ENCODE results near the gene ATG7.
"Not testable (repeated sequence)": the region's sequence is repeated elsewhere in the genome, so short reads cannot be mapped to it uniquely, and the experiment has no call there.

ATG7 gene

DNA sequence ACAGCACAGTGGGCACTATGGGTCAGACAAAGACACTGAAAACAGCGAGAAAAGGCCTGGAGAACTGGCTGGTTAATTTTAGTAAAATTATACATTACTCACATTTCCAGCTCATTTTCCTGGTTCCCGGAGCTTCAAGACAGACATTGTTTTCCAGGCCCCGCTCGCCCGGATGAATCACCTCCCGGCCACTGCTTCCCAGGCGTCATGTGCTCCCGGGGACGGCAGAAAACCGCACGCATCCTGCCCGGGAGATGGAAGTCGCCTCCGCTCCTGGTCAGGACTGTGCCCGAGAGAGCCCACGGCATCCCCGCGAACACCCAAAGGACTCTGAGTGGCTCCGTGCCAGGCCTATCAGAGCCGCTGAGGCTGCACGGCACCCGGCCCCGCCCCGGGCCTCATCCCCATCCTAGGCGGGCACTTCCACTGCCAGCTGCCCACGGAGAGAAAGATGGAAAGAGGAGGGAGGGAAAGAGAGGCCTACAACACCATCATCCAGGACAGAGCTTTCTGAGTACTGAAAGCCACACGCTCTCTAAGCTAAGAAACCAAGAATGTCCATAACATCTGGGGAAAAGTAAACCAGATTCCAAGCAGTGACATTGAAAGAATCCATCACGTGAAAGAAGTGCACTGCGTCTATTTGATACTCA lies 296.4 kb downstream of the ATG7 start:
- peak; percentile 68 for DNase-seq (ENCODE audit: low spot score)

DNA sequence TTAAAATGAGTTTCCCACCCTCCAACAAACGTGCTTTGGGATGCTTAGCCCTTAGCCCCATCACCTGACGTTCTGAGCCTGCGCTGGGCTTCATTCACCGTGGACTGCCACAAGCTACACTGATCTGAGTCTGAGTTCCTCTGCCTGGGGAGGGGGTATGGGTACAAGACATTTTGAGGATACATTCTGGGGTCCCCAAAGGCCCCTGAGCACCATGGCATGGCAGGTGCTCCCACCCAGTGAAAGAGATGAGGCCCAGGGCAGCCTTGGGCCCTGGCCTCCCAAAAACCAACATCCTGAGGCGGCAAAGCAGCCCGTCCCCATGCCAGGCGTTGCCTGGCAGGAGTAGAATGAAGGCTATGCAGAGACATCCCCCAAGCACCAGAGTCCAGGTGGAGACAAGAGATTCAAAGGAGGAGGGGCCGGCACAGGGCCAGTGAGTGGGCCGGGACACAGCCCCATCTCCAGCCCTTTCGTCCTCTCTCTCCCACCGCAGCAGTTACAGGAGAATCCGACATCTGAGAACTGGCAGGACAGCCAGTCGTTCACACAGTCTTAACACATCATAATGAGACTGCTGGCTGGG lies 297.1 kb downstream of the ATG7 start:
- DNase-seq (ENCODE audit: low spot score), result no peak

DNA sequence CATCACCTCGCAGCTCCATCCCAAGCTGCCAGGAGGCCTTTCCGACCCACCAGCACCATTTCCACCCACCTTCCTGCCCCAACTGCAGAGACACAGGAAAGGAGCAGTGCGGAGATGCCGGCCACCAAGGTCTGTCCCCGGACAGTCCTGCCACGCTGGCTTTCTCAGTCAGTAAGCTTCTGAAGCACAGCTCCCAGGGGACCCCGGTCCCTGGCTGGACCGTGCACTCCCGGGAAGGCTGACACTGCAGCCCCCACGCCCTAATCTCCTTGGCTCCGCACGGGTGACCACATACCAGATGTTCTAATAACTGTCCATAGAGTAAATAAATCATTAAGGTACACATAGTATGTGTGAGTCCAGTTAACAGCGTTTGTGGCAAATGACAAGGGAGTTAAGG lies 298.1 kb downstream of the ATG7 start:
- DNase-seq (ENCODE audit: low spot score), result no peak

DNA sequence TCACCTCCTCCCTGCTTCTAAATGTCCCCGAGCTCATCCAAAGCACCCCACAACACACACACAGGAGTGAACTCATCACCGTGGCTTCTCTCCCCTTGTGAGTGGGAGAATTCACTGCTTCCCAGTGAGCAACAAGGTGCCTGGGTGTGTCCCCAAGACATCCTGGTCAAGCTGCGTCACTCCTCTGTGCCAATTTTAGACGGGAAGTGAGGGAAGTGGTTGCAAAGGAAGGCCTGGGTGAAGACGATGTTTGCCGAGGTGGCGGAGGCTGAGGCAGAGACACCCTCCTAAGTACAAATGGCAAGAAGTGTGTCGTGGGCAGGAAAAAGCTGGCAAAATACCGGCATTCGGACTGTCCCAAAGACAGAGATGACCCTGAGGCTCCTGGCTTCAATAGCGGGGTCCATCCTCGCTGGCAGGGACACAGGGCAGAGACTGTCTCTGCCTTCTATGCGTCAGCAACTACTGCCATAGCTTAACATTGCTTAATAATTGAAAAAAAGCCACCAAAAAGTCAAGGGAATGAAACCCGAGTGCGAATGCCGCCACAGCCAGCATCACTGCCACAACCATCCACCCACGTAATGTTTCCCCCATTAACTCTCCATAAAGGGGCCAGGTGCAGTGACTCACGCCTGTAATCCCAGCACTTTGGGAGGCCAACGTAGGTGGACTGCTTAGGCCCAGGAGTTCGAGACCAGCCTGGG lies 298.7 kb downstream of the ATG7 start:
- DNase-seq (ENCODE audit: low spot score), result no peak

DNA sequence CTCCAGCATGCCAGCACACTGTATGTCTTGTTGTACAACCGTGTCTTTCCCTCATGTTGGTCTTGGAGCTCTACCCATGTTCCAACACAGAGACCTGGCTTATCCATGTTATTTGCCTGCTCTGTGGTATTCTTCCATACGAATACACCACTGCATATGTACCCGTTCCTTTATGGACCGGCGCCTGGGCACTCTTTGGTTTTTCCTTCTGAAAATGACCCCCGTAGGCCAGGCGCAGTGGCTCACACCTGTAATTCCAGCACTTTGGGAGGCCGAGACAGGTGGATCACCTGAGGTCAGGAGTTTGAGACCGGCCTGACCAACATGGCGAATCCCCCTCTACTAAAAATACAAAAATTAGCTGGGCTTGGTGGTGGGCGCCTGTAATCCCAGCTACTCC lies 300.5 kb downstream of the ATG7 start:
- not testable (repeated sequence) for DNase-seq (ENCODE audit: low spot score)

DNA sequence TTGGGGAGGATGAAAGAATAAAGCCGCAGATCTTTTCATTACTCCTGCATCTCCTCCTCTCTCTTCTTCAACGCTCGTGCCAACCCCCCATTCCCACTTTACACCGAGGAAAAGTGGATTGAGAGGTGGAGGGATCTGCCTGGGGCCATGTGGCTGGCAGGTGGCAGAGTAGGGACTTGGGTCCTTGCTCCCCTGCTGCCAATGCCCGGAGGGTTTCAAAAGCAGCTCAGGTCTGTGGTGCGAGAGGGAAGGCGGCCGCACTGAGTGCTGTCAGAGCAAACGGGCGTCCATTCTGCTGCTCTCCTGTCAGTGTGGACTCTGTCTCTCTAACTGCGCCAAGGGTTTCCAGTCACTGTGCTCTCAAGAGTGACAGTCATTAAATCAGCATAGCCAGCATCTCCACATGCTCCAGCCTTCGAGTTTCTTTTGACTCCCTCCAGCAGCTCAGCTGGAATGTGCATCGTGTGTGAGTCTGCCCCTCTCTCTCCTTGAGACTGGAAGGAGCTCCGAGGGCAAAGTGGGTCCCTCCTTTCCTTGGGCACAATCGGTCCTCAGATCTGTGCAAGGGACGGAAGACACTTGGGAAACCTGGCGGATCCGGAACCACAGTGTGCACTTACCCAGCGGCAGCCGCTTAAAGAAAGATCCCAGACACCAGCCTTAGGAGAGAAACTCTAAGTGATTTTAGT lies 302.9 kb downstream of the ATG7 start:
- no peak for DNase-seq (ENCODE audit: low spot score)

DNA sequence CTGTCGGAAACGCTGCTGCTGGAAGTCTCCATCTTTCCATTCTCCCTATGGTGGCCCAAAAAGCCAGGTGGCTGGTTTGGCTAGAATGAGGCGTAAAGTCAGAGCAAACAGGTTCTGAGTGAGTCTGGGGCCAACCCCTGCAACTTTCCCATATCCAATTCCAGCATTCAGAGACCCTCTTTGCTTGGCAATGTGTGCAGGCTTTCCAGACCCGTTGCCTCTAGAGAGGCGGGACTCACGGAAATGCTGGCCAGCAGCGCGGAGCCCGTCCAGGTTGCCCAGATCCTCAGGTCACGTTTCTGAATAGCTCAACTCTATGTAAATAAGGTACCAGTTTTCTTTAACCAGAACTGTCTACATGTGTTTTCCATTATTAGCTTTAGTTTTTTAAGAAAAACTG lies 303.5 kb downstream of the ATG7 start:
- DNase-seq (ENCODE audit: low spot score), result no peak

DNA sequence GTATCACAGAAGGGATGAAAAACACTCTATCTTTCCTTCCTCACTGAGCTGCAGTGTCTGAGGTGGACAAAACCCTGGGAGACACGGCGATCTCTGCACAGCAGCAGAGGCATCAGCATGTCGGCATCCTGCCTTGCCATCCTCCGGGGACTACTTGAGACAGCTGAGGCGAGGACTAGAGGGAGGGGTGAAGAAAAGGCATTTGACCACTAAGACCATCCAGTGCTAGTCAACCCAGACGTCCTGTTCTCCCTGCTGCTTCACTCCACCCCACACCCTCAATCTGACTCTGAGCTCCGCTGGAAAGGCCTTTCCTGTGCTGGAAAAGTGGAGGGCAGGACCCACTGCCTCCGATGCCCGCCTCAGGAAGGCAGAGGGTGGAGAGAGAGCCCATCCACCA lies 304.3 kb downstream of the ATG7 start:
- no peak for DNase-seq (ENCODE audit: low spot score)

DNA sequence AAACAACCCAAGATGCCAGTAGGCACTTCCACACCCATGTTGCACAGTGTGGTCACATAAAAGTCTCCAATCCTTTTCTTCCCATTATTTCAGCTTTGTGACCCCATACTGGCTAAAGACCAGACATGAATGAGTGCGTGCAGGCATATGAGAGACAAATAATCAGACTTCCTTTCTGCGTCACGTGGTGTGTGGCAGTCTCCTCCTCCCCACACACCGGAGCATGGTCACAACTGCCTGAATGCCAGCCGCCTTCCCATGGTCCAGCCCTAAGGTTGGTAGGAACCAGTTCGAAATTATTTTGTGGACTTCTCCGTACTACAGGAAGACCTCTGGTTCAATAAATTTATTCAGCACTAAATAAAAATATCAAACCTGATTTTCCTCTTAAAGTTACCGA lies 306.0 kb downstream of the ATG7 start:
- DNase-seq (ENCODE audit: low spot score), result no peak

DNA sequence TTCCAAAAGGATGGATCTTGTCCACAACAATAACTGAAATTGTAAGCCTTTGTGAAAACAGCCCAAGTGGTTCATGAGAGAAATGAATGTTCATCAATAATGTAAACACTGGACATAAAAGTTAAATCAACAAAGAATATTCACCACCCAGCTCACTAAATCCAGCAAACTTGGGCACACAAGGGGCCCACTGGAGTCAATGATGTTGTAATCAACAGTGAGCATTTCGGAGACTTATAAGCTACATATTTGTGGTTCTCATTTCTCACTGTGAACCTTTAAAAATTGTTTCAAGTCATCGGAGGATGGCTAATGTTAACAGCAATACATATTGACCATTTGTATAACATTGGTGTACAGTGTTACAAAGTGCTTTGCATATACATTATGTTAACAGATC lies 308.4 kb downstream of the ATG7 start:
- no peak for DNase-seq (ENCODE audit: low spot score)

DNA sequence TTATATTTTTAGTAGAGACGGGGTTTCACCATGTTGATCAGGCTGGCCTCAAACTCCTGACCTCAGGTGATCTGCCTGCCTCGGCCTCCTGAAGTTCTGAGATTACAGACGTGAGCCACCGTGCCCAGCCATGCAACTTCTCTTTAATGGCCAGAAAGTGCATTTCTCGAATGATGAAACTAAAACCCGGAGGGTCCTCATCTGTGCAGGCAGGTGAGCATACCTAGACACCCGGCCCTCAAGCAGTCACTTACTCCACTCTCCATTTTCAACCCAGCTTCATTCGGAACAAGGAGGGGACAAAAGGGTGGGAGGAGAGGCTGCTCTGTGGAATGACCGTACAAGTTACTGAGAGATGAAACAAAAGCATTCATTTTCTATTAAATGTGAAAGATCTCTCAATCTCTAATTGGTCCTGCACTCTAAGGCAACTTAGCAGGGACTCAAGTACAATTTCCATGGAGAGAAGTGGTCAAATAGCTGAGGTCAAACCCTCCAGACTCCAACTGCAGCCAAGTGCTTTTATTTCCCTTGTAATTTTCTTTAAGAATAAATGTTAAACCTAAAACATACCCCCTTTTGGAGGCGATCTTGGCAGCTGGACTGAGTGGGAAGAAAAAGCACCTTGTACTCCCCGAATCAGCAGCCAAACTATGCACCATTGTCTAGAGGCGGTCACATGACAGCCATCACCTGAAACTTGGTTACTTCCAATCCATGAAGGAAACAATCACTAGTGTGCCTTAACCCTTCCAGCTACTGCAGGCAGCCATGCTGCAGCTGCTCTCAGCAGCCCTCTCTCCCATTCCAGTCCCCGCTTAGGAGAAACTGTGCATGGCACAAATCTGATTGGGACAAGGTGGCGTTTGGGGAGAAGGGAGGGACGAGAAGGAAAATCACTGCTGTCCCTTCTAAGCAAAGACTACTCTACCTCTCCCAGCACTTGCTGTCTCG lies 309.3 kb downstream of the ATG7 start:
- DNase-seq (ENCODE audit: low spot score), result peak; percentile 72

DNA sequence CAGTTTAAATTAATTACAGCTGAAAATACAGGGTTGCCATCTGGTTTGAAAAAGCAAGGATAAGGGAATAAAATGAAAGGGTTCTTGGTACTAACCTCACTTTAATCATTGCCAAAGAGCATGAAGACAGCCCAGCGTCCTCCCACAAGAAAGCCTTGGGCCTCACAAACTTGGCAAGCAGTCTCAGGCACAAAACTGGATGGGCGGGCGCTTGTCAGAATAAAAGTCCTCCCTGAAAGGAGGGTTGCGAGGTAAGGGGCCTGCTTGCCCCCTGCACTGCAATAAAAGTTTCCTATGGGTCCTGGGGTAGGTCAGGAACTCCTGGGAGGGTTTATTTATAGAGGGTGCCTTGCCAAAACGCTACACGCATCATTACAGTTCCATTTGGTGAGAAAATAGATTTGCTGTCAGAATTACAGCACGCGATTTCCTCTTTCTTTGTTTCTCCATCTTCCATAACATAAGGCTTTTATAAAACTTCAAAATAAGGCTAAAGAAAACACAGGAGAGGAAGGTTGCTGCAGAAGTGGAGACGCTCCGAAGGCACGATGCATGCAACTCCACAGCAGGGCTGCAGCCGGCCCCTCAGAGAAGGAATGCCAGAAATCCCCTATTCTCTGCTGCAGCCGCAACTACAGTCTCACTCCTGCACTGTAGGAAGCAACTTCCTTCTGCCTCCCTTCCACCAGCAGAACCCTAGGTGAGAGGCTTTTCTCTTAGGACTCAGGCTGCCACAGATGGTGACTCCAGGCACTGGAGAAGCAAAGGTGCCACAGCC lies 310.2 kb downstream of the ATG7 start:
- DNase-seq (ENCODE audit: low spot score), result peak; percentile 89

DNA sequence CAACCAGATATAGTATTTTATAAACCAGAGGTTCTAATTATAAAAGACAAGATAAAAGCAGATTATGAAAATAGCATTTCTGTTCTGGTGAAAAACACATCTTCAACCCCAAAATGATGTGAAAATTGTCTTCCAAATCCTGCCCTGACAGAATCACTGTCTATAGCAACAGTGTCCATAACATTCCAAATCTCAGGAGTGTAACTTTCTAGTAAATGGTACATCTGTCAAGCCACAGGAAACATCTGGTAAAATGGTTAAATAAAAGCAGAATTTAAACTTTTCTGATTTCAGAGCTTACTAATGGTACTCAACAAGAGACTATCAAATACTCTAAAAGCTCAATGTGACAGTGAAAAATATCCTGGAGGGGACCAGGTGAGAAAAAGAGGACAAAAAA lies 311.0 kb downstream of the ATG7 start:
- DNase-seq (ENCODE audit: low spot score), result no peak

DNA sequence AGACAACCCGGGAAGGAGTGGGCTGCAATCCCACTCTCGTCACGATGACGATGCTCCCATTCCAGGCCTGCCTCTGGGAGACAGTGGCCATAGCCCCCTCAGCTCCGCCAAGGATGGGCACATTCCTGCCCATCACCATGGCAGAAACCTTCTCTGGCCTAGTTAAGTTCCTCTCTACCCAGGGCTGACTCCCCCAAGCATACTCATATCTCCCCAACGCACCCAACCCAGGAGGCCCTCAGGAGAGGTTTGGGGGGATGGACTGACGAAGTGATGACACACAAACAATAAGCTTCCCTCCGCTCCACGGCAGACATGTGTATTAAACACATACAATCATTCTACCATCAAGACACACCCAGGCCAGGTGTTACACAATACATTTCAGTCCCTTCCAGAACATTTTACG lies 311.4 kb downstream of the ATG7 start:
- DNase-seq (ENCODE audit: low spot score), result no peak

DNA sequence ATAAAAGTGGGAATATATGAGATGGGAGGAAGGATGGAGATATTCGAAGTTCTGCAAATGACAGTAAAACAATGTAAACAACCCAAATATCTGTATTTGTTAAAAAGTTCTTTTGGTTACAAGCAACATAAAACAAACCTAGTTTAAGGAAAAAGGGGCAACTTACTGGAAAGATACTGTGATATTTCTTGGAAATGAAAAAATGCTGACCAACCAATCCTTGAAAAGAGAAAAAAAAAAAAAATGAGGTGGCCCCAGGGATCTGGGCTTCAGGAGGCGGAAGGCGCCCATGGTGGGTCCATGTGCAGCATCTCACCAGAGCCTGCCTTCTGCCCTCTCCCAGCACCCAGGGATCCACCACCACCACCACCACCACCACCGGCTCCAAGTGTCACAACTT lies 312.4 kb downstream of the ATG7 start:
- no peak for DNase-seq (ENCODE audit: low spot score)

DNA sequence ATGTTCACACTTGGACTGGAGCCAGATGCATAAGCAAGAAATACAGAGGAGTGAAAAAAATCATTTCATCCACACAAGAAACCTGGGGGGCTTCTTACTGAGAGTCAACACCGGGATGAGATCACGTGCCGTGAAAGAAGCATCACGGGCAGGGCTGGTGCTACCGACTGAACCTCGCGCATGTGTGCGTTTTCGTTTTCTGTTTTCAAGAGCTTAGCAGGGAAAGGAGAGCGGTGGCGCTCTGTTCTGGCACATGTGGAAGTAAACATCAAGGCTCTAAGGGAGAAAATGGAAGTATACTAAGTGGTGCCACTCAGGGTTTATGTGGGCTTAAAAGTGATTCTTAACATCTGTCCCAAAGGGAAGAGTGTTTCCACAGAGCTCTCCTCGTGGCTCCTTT lies 315.6 kb downstream of the ATG7 start:
- no peak for DNase-seq (ENCODE audit: low spot score)

DNA sequence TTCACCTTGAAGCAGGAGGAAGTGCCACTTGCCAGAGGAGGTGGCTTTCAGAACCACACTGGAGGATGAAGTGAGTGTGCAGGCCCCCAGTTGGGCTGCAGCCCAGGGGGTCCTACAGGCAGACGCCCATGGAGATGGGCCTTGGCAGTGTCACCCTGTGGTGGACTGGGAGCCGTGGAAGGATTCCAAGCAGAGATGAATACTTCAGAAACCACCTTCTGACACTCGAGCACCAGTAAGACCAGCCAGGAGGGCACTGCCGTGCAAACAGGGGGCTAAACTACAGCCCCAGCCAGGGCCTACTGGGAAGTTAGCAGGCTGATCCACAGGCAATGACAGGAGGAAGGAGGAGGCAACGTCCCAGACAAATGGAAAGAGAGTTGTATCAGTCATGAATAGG lies 316.1 kb downstream of the ATG7 start:
- DNase-seq (ENCODE audit: low spot score), result no peak

DNA sequence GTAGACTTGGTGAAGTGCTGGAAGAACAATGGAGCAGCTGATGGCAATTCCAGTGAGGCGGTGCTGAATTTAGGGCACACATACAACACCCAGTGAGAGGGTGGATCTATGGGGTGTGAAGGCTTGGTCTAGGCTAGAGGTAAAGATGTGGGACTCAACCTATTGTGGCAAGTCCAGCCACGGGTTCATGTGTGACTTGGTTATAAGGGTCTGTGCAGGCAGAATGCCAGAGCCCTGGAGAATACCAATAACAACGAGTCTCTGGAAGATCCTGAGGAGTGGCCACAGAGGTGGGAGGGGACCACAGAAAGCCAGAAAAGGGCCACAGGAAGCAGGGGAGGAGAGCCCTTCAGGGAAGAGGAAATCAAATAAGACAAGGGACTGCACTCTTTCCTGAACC lies 316.6 kb downstream of the ATG7 start:
- DNase-seq (ENCODE audit: low spot score), result no peak

DNA sequence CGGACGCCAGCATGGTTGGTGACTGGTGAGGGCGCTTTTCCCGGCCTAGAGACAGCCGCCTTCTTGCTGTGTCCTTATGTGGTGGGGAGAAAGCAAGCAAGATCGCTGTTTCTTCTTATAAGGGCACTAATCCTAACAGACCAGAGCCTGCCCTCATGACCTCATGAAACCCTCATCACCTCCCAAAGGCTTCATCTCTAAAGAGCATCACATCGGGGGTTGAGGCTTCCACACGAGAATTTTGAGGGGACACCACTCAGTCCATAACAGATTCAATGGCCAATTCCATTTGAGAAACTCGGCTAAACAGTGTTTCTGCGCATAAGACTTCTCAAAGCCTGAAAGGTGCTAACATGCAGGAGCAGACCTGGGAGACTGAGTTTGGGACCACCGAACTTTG lies 317.5 kb downstream of the ATG7 start:
- no peak for DNase-seq (ENCODE audit: low spot score)

DNA sequence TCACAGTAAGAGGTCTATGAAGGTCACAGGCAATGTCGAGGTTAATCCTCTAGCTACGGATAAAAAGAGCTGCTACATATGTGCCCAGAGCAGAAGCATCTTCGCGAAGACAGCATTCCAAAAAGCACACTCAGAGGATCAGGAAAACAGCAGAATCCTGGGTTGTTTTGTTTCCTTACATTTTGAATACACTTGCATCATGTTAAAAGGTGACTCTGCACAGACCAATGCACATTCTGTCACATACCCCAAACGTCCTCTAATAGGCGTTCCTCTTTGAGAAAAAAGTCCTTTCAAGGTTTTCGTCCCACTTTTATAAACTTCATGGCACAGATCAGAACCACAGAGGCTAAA lies 318.8 kb downstream of the ATG7 start:
- DNase-seq (ENCODE audit: low spot score), result no peak

Data from Ammon's horn (tissue), 1 donor.